HG03064 (cell line): ENCODE data around the gene DLGAP5.

Experiments used
- ATAC-seq: cut with Tn5 transposase; IDR thresholded peaks from one replicate; pipeline ENCODE4 v1.9.1; 2021; ENCODE audit warnings: low read depth; ENCODE audit not compliant: unreplicated experiment

DLGAP5 gene

DNA sequence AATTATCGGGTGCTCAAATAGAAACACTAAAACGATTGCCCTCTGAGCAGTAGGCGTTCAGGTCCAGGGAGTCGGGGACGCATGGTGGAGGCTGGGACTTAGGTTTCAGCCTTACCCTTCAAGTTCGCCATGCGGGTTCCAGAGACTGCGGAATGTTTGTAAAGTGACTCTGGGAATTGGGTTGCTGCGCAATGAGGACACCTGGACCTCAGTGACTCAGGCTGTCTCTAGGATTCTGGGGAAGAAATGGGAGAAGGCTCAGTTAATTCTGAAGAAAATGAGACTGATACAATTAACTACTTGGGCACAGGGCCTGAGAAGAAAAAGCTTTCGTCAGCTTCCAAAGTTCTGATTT is 61.2 kb downstream of the DLGAP5 start:
- no peak for ATAC-seq

DNA sequence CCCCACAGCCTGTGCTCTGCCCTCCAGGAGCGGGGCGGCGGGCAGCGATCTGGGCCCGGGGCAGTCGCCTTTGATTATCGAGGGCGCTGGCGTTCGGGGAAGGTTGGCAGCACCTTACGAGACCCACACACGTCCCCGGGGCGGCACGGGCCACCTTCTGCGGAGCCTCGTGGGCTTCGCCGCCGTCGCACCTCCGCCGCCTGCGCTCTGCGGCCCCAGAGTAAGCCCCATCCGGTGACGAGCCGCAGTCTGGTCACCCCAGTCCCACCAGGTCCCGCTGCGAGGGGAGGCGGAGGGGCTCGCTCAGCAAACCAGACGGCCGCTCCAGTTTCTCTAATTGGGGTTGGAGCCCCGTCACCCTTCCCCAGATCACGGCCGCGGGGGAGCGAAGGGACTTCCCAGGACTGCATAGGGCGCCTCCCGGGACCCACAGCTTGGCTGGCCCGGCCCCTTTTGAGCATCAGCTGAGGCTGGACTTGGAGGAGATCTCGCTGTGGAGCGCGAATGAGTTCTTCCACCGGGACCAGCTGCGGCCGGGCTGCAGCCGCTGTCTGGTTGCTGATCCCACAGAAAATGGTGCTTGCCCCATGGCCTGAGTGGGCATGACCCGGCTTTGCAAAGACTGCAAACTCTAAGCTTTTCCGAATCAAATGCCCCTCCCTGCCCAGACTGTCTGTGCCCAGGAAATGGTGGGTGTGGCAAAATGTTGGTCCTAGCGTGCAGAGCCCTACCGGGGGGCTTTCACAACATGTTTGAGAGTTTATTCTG is 61.8 kb downstream of the DLGAP5 start:
- ATAC-seq, result peak; percentile 59

DNA sequence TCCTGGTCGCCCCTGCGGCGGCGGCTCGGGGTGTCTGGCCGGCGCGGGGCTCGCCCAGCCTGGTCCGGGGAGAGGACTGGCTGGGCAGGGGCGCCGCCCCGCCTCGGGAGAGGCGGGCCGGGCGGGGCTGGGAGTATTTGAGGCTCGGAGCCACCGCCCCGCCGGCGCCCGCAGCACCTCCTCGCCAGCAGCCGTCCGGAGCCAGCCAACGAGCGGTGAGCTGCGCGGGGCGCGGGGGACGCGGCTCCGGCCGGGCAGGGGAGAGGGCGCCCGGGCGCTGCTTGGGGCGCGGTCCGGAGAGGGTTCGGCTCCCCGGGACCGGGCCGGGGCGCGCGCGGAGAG is 62.3 kb downstream of the DLGAP5 start, which contains the start of gene LGALS3:
LGALS3 (plus strand) TSS at position 167 of the 342 bp plus-strand sequence. CDS start 8,122 bp downstream, outside the sequence.
- ATAC-seq, result peak; percentile 66

DNA sequence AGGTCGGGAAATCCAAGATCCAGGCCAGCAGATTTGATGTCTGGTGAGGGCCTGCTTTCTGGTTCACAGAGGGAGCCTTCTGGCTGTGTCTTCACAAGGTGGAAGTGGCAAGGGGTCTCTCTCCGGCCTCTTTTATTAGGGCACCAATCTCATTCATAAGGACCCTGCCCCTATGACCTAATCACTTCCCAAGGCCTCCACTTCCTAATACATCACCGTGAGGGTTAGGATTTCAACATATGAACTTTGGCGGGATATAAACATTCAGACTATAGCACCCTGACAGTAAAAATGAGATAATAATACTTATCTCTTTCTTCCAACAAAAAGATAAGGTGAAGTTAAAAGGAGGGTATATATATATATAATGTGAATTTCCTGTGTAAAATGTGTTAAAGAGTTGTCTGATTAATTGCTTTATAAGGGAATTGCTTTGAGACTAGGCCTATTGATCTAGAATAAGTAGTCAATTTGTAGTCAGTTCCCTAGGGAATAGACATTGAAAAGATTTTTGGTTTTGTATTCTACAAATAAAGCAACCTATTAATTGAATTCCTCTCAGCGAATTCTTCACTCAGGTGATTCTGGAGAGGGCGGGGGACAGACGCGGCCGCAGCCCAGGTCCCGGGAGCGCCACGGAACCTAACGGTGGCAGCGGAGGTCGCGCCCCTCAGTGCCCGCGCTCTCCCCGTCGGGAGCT is 62.8 kb downstream of the DLGAP5 start:
- ATAC-seq, result no peak

DNA sequence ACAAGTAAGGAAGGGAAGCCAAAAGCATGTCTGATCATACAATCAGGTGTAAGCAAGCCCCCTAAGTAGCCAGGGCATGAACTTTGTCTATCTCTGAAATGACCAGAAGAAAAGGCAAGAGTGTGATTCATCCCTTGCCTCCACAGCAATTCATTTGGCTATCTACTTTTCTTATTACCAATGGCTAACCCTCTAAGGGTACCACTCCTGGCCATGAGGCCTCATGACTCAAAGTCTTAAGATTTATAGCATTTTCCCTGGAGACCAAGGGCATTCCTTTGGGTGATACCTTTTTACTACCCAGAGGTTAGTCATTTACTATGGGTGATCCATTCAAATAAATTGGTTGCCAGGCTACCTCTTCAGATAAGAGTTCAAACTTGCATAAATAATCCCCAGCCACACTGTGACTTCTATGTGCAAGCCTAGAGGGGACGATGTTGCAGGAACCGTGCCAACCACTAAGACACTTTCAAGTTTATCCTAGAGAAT is 63.9 kb downstream of the DLGAP5 start:
- ATAC-seq, result no peak

DNA sequence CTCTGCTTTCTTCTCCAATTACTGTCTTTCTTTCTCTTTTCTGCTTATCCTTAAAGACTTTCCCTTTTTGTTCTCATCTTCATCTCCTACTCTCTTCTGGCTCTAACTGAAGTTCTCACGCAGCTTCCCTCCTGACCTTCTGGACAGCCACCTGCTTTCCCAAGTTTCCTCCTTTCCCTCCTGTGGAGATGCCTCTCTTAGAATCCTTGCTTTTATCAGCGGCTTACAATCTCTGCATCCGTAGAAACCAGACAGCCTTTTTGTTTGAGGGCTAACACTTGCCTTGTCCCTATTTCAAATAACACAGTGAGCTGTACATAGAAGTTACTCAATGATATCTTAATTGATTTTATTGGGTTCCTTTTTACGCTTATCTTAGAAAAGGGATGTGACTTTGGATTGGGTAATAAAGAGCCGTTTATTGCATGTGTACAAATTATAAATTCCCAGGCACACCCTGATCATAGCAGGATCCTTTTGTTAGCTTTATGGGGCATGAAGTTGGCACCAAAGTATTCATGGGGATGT is 64.4 kb downstream of the DLGAP5 start:
- no peak for ATAC-seq

DNA sequence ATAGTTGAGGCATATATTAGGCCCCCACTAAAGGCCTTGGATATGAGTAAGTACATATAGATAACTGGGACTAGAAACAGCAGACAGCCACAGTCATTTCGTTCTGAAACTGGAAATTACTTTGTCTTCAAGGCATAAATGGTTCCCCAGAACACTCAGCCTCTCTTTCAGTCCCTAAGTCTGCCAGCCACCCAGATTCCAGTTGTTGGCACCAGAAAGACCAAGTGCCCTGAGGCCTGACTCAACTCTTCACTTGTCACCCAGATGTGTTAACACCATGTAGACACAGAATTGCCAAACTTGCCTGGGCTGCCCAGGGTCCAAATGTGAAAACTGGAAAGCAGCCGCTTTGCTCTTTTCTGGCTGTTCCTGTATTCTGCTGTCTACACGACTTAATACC is 65.4 kb downstream of the DLGAP5 start:
- no peak for ATAC-seq

DNA sequence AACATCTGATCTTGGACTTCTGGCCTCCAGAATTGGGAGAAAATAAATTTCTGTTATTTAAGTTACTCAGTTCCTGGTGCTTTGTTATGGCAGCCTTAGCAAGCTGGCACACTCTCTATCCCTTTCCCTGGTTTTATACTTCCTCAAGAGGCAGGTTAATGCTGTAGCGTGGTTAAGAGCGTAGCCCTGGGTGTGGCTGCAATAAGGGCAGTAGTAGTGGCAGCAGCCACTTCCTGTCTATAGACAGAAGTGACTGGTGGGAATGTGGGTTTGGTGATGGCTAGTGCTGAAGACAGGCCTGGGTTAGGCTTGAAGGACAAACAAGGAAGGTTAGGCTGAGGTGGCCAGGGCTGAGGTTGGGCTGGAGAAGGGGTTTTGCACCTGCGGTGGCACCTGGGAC is 66.0 kb downstream of the DLGAP5 start:
- no peak for ATAC-seq

DNA sequence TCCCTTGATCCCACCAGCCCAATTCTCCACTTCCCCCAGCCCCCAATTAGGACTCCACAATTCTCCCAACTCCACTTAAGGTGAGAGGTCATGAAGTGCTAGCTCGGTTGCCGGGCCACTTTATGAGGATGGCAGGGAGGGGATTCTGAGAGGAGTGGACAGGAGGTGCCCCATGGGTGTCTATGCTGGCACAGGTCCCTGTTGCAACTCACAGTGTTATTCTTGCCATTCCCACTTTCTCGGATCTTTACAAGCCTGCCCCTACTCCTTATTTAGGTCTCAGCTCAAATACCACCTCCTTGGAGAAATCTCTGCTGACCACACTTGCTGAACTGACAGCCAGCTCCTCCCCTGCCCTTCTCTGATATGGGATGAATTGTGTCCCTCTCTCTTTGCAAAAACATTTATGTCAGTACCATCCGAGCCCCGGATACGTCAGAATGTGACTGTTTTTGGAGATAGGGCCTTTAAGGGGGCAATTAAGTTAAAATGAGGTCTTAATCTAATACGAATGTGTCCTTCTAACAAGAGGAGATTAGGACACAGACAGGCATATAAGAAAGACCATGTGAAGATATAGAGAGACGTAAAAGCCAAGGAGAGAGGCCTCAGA is 66.5 kb downstream of the DLGAP5 start:
- no peak for ATAC-seq

DNA sequence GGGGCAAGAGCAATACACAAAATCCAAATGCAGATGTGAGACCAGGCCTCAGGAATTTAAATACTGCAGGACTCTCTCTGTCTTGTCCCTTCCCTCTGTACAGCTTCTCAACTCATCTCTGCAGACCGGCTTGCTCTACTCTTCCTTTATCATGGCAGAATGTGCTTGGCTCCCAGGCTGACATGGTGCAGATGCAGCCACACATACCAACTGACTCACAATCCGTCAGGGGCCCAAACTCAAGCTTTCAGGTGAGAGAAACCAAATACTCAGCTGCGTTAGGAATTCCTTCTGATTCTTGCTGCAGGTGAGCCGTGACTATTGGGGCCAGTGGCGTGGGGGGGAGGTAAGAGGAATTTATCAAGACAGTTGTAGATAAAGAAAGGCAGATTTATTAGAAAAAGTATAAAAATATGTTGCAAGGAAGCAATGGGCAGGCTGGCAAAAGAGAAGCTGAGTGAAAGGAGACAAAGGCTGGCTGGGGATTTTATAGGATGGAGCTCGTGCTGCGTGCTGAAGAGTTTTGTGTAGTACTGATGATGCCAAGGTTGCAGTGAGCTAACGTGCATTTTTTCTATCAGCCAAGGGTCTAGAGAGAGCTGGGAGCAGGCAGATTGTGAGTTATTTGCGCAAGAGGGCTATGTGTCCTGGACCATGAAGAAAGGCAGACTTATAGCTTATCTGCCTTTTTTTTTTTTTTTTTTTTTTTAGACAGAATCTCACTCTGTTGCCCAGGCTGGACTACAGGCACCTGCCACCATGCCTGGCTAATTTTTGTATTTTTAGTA is 67.3 kb downstream of the DLGAP5 start:
- ATAC-seq, result no peak

DNA sequence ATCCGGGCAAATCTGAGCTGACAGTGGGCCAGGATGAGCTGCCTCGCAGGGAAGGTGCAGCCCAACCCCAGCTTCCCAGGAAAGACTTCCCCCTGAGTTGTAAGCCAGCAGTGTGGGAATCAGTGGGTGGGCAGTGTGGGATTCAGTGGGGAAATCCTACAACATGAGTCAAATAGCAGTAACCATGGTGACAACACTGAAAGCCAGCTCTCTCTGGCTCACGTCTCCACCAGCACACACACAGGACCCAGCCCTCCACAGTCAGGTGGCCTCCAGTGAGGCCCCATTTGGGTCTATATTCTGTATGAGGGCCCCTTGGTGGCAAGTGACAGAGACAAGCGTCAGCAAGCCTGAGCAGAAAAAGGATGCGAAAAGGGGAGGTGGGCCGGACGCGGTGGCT is 68.3 kb downstream of the DLGAP5 start:
- no peak for ATAC-seq

DNA sequence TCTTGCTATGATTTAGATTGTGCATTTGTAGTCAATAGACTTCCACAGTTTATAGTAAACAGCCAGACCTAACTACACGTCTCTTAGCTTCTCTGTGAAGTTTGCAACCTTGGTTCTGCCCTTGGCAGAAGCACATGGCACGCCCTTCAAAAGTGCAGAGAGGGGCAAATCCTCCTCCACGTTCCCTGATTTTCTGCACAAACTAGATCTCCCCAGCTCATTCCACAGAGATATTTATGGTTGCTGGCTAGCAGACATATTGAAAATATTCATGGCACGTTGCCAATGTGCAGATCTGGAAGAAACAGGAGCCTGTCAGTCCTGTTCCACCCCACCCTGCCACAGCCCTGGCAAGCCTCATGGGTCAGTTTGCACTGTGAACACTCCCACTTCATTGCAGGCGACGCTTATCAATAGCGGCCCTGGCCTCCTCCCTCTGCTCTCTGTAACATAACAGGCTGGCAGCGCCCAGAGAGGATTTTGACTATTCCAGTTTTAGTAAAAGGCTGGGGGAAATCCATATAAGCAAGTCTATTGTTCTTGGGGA is 68.9 kb downstream of the DLGAP5 start:
- no peak for ATAC-seq

DNA sequence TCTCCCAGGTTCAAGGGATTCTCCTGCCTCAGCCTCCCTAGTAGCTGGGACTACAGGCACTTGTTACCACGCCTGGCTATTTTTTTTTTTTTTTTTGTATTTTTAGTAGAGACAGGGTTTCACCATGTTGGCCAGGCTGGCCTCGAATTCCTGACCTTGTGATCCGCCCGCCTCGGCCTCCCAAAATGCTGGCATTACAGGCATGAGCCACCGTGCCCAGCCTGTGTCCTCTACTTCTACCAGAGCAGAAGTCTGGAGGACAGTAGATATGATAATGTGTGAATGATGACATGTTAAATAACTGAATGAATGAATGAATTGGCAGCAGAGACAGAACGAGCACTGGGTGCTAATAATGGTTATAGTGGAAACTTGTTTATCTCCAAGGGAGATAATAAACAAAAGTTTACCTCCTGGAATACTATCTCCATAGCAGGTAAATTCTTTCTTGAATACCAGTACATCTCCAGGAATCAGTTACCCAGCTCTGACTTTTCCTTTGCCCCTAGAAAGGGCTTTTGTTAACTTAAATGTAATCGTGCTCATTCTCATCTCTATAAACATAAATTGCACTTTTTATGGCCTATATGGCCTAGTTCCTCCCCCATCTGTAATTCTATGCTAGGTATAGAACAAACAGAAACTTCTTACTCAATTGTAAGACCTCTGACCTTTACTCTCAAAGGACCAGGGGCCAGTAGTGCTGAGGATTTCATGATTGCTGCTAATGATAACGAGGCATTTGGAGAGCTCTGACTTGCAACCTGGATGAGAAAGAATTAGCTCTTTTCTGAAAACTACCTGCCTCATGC is 69.6 kb downstream of the DLGAP5 start:
- no peak for ATAC-seq

DNA sequence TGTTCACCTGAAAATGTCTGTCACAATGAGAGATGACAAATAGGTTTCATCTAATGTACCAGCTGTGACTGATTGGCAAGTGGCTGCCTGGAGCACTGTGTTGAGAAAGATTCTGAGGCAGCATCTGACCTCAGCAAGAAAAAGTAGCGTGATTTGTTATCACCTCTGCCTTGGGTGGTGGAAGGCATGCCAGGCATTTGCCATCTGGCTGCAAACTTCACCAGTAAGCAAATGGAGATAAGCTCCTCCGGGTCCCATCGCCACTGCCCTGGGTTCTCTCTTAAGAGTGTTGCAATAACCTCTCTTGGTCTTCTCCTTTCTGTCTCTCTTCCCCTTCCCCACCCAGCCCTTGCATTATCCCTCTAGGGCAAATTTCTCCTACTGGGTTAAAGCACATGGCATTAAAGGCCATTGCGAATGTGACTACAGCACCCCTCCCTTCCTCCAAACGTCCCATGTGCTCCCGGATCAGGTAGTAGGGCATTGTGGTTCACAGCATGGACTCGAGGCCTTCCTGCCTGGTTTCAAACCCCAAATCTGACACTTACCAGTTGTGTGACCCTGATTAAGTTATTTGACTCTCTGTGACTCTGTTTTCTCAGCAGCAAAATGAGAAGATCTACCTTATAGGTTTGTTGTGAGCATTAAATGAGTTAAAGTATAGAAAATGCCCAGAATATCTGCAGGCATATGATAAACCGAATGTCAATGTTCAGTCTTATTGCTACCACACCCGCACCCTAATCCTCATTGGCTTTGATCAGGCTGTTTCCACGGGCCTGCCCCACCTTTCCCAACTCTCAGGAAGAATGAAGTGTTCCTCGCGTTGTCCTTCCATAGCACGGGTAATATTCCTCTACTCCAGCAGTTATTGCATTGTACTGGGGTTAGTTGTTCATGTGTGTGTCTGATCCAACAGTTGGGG is 70.6 kb downstream of the DLGAP5 start:
- ATAC-seq, result no peak

DNA sequence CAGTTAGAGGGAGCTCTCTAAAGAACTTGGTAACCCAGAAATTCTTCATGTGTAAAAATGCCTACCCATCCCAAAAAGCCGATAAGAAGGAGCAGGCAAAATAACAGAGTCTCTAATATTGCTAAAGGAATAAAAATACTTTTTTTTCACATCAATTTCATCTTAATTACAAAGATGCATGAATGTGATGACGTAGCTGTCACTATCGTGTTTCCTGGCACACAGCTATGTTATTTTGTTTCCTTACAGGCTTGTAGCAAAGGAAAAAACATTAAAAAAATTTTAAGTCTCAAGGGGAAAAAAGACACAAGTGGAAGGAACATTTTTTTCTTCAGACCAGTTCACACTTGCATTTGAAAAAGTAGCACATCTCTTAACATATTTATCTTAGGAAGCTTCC is 72.6 kb downstream of the DLGAP5 start:
- no peak for ATAC-seq

DNA sequence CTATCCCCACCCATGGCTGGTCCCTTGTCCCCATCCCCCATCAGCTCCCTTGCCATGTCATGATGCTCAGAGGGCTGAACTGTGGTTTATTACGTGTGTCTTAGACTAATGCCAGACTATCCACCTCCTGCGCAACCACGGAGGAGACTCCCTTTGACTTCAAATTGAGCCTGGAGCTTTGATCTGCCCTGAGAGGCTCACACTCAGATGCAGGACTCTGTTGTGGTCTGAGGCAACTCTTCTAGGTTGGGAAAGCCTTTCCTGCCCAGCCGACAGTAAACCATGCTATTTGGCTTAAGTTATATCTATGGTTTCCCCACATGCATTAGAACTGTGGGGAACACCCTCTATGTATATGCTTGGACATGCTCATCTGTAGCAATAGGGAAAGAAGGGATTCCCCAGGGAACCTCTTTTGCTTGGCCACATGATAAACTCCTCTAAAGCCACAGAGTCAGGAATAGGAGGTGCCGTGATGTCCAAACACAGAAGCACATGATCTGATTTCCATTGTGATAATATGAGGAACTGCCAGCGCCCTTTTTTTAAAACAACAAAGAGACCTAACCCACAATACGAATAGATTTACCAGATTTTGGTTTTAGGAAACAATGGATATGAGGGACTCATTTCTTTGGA is 73.5 kb downstream of the DLGAP5 start:
- ATAC-seq, result no peak

DNA sequence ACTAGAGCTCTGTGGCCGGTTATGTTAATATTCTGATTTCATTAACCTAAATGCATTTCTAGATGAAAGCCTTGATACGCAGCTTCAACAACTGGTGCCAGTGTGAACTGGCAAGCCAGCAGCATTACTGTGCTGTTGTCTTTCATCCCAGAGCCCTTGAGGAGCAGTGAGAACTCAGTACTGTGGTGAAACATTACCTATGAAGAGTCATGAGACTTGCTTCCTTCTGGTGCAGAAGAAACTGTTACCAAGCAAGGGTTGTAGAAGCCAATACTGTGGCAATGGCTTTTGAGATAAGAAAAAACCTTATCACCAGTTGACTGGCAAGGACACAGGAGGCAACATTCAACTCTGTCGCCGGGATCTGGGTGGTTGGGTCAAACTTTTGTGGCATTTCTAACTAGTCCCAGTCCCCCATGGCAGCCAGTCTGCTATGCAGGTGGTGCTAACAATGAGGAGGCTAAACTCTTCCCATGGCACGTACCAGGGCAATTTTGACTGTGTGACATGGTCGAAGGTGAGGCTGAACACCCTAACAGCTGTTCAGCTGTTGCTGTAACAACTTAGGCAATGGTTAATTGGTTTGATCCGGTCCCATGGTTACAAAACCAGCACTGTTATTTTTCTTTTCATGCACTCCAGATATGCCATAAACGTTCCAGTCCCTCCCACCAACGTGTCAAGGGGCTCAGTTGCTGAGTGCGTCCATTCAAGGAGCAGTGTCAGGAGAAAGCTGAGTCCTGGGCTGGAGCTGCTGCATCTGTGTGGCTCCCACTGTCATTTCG is 74.9 kb downstream of the DLGAP5 start:
- ATAC-seq, result no peak
